HG03196 (cell line): ENCODE results near the gene XRCC1.
"Not testable (repeated sequence)": the region's sequence is repeated elsewhere in the genome, so short reads cannot be mapped to it uniquely, and the experiment has no call there.

ENCODE experiments used
- ATAC-seq: cut with Tn5 transposase; IDR thresholded peaks from one replicate; pipeline ENCODE4 v1.9.1; 2021; ENCODE audit not compliant: unreplicated experiment

Gene XRCC1

GRCh38 chr19:43523696-43524095, 51.6 kb downstream of the XRCC1 start:
- not testable (repeated sequence) for ATAC-seq

DNA sequence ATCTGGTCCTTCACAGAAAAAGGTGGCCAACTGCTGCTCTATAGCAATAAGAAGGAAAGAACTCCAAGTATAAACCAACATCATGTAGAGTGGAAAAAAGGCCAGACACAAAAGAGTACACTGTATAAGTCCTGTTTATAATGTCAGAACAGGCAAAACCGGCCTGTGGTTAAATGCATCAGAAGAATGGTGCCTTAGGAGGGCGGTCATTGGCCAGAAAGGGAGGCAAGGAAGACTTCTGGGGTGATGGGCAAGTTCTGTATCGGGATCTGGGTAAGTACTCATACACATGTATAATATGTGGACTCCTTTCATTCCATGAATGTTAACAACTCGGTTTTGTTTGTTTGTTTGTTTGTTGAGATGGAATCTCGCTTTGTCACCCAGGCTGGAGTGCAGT, 52.4 kb downstream of the XRCC1 start:
- no peak for ATAC-seq

DNA sequence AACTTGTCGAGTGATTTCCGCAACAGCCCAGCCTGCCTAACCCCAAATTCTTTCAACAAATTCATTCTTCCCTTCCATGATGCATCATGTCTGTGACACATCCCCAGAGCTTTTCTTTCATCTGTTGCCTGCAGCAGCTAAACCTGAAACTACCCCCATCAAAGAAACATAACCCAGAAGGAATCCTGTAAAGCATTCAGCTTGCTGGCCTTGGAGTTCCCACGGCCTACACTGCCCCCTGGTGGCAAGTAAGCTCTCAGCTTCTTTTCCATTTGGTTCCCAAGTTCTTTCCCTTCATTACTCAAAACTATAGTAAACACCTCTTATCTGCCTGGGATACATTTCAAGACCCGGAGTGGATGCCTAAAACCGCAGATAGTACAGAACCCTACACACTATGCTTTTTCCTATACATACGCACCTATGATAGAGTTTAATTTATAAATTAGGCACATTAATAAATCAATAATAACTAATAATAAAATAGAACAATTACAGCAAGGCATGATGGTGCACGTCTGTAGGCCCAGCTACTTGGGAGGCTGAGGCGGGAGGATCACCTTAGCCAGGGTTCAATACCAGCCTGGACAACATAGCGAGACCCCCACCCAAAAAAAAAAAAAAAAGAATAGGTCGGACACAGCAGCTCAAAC, 55.8 kb downstream of the XRCC1 start:
- ATAC-seq = no peak

DNA sequence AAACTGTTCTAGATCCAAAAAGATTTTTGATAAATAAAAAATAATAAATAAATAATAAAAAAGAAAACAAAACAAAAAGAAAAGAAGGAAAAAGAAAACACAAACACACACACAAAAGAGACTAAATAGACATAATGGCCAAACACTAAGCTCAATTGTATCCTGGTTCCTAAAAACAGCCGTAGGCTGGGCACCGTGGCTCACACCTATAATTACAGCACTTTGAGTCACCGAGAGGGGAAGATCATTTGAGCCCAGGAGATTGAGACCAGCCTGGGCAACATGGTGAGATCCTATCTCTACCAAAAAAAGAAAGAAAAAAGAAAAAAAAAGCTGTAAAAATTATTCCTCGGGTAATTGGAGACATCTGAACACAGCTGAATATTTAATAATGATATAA, 57.3 kb downstream of the XRCC1 start:
- no peak for ATAC-seq

GRCh38 chr19:43512399-43512798, 62.9 kb downstream of the XRCC1 start:
- not testable (repeated sequence) for ATAC-seq

GRCh38 chr19:43511324-43511723, 64.0 kb downstream of the XRCC1 start:
- no peak for ATAC-seq

GRCh38 chr19:43510713-43511112, 64.6 kb downstream of the XRCC1 start:
- no peak for ATAC-seq

GRCh38 chr19:43507880-43508279, 67.4 kb downstream of the XRCC1 start:
- ATAC-seq = no peak

- ATAC-seq = no peak
Observed at GRCh38 chr19:43506629-43507028, 68.7 kb downstream of the XRCC1 start.

GRCh38 chr19:43505941-43506340, 69.4 kb downstream of the XRCC1 start:
- no peak for ATAC-seq

GRCh38 chr19:43505186-43505456, 70.2 kb downstream of the XRCC1 start:
- ATAC-seq = no peak

- ATAC-seq = peak; percentile 19
Observed at GRCh38 chr19:43504426-43505185, 70.7 kb downstream of the XRCC1 start, which contains the start of gene PHLDB3. Gene PHLDB3, minus strand, starts transcription at chr19:43504746. Its CDS starts 628 bp downstream, at chr19:43504118.

- peak; percentile 77 for ATAC-seq
Observed at GRCh38 chr19:43503501-43504425, 71.6 kb downstream of the XRCC1 start.

- ATAC-seq = no peak
Observed at GRCh38 chr19:43502419-43502976, 72.8 kb downstream of the XRCC1 start.

DNA sequence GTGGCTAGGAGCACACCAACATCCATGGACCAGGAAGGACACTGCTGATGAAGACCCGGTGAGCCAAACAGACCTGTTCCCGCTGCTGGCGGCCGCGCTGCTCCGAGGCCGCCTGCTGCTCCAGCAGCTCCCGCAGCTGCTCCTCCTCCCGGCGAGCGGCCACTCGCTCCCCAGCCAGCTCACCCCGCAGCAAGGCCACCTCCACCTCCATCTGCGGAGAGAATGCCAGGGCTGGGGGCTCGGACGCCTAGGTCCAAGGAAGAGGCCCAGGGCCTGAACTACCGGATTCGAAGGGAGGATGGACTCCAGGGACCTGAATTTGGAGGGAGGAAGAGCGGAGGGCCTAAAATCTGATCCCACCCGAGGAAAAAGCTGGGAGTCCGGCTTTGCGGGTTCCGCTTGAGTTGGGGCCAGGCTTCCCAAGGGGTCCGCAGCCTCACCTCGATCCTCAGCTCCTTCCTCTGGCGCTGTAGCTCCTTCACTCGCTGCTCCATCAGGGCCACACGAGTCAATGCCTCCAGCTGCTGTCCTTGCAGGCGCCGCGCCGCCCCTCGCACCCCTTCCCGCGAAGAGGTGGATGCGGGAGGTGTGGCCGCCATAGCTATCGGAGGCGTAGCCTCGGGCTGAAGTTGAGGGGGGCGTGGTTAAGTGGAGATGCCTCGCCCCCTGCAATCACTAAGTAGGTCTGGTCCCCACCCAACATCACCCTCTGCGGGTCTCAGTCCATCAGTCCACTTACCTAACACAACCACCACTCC, 73.5 kb downstream of the XRCC1 start:
- ATAC-seq = no peak

DNA sequence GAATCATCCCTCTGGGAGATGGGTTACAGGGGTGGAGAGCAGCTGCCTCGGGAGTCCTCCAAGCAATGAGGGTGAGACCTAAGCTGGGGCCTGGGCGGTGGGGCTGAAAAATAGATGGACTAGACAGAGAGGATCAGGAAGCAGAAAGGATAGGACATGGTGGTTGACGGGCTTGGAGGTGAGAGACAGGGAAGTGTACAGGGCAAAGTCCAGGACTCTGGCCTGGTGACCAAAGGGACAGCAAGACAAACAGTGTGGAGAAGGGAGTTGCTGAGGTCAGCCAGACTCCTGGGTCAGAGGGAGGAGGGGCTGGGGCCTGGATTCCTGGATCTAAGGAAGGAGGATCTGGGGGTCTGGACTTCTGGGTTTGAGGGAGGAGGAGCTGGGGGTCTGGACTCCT, 76.3 kb downstream of the XRCC1 start:
- no peak for ATAC-seq

DNA sequence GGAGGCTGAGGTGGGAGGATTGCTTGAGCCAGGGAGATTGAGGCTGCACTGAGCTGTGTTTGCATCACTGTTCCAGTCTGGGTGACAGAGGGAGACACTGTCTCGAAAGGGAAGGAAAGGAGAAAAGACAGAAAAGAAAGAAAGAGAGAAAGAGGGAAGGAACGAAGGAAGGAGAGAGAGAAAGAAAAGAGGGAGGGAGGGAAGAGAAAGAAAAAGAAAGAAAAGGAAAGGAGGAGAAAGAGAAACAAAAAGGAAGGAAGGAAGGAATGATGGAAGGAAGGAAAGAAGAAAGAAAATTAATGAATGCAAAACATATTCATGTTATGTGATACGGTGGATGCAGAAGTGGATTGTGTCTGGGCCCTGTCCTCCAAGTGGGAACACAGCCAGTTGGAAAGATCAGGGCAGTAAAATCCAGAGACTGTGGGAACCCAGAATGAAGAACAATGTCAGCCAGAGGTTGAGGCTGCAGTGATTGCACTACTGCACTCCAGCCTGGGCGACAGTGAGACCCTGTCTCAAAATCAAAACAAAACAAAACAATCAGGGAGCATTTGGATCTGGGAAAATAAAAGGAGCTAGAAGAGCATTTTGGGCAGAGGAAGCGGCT, 77.0 kb downstream of the XRCC1 start:
- no peak for ATAC-seq

- ATAC-seq = no peak
Observed at GRCh38 chr19:43496960-43497359, 78.4 kb downstream of the XRCC1 start.

GRCh38 chr19:43495082-43495481, 80.2 kb downstream of the XRCC1 start:
- no peak for ATAC-seq
